Endothelial cell (in vitro differentiated cells): ENCODE measurements around the gene FDX1. TPM values are rescaled to one million over a fixed set of nuclear protein-coding genes. Genes with fewer than 3 reads are reported as not detected.

Source experiments
- DNase-seq: peaks from one replicate; pipeline ENCODE4 v3.0.0; 2021; ENCODE audit warnings: low spot score
- H3K27ac Mint-ChIP-seq: one replicate; pipeline ENCODE4 v1.8.0; 2021; ENCODE audit warnings: mixed read lengths, inconsistent platforms; ENCODE audit not compliant: unreplicated experiment
- H3K27me3 Mint-ChIP-seq: one replicate; pipeline ENCODE4 v1.8.0; 2021; ENCODE audit warnings: mild to moderate bottlenecking, moderate library complexity, mixed read lengths, inconsistent platforms; ENCODE audit not compliant: unreplicated experiment
- H3K36me3 Mint-ChIP-seq: one replicate; pipeline ENCODE4 v1.8.0; 2021; ENCODE audit warnings: mild to moderate bottlenecking, low read depth, mixed read lengths, inconsistent platforms; ENCODE audit not compliant: unreplicated experiment
- H3K4me1 Mint-ChIP-seq: one replicate; pipeline ENCODE4 v1.8.0; 2021; ENCODE audit warnings: mild to moderate bottlenecking, mixed read lengths, inconsistent platforms; ENCODE audit not compliant: unreplicated experiment
- H3K4me3 Mint-ChIP-seq: one replicate; pipeline ENCODE4 v1.8.0; 2021; ENCODE audit warnings: mild to moderate bottlenecking, mixed read lengths, inconsistent platforms; ENCODE audit not compliant: unreplicated experiment
- H3K9me3 Mint-ChIP-seq: one replicate; pipeline ENCODE4 v1.8.0; 2021; ENCODE audit warnings: mixed read lengths, inconsistent platforms; ENCODE audit not compliant: unreplicated experiment
- CTCF ChIP-seq: fragments of 200-600 bp; sonication (generic); IDR thresholded peaks from one replicate; pipeline ENCODE4 v1.5.0; 2021; ENCODE audit warnings: antibody characterized with exemption; ENCODE audit not compliant: unreplicated experiment
- total RNA-seq: library from RNA; stranded (reverse); fragmentation: NEBNext Ultra II Directional; extraction: Animal tissue kit (Norgen Biotek cat#: 25700); gene quantifications from one replicate; pipeline ENCODE4 v1.2.1, GENCODE V29; 2021; ENCODE audit not compliant: unreplicated experiment

Gene FDX1
- total RNA-seq, 1 donor from 2014 or later, result 14.3 TPM

GRCh38 chr11:110493346-110493745, 63.6 kb downstream of the FDX1 start:
- TF ChIP-seq CTCF, result no peak
- no peak for DNase-seq
- peaks cover 3% of the 10 kb centered on the region for H3K36me3 Mint-ChIP-seq
- H3K27ac Mint-ChIP-seq, result no peak overlapping the region
- no peaks in the 10 kb centered on the region for H3K9me3 Mint-ChIP-seq
- no peak overlapping the region for H3K4me3 Mint-ChIP-seq
- H3K27me3 Mint-ChIP-seq, result peaks cover 4% of the 10 kb centered on the region
- no peaks in the 10 kb centered on the region for H3K4me1 Mint-ChIP-seq

- Mint-ChIP-seq H3K9me3 (no peaks in the 10 kb centered on the region), H3K36me3 (peaks cover 3% of the 10 kb centered on the region), H3K4me1 (no peaks in the 10 kb centered on the region), H3K4me3 (no peak overlapping the region), H3K27me3 (peaks cover 4% of the 10 kb centered on the region), H3K27ac (no peak overlapping the region)
- no peak for TF ChIP-seq CTCF
- no peak for DNase-seq
These were observed 67.7 kb downstream of the FDX1 start for GRCh38 chr11:110497231-110497978.

GRCh38 chr11:110501428-110501827, 71.7 kb downstream of the FDX1 start:
- Mint-ChIP-seq H3K27me3 (peaks cover 4% of the 10 kb centered on the region), H3K36me3 (no peaks in the 10 kb centered on the region), H3K9me3 (no peaks in the 10 kb centered on the region), H3K4me3 (no peak overlapping the region), H3K27ac (no peak overlapping the region), H3K4me1 (no peaks in the 10 kb centered on the region)
- no peak for TF ChIP-seq CTCF
- DNase-seq, result no peak

- DNase-seq, result no peak
- H3K4me3 Mint-ChIP-seq, result no peak overlapping the region
- peaks cover 2% of the 10 kb centered on the region for H3K27me3 Mint-ChIP-seq
- no peaks in the 10 kb centered on the region for H3K4me1 Mint-ChIP-seq
- no peaks in the 10 kb centered on the region for H3K36me3 Mint-ChIP-seq
- H3K9me3 Mint-ChIP-seq, result no peaks in the 10 kb centered on the region
- no peak for TF ChIP-seq CTCF
- no peak overlapping the region for H3K27ac Mint-ChIP-seq
These were observed 76.0 kb downstream of the FDX1 start for GRCh38 chr11:110505528-110506284.

GRCh38 chr11:110507328-110507727, 77.6 kb downstream of the FDX1 start:
- DNase-seq, result no peak
- Mint-ChIP-seq H3K27ac (no peak overlapping the region), H3K36me3 (no peaks in the 10 kb centered on the region), H3K9me3 (no peaks in the 10 kb centered on the region), H3K27me3 (peaks cover 4% of the 10 kb centered on the region), H3K4me3 (no peak overlapping the region), H3K4me1 (no peaks in the 10 kb centered on the region)
- TF ChIP-seq CTCF, result no peak
